Mesothelial cell of epicardium (in vitro differentiated cells): Measurements from ENCODE around the gene SIGLEC7. TPM values are rescaled to one million over a fixed set of nuclear protein-coding genes. Genes with fewer than 3 reads are reported as not detected.

Experiments used
- DNase-seq, 2 experiments: peaks; one replicate each; pipeline ENCODE4 v3.0.0; 2021; ENCODE audit warnings: low spot score in 2 of 2; ENCODE audit not compliant: unreplicated experiment in 2 of 2
- H3K27ac Mint-ChIP-seq: 2 replicates; pipeline ENCODE4 v1.8.0; 2021; ENCODE audit warnings: mixed read lengths
- H3K27me3 Mint-ChIP-seq: 2 replicates; pipeline ENCODE4 v1.8.0; 2021; ENCODE audit warnings: low read depth, mixed read lengths
- H3K36me3 Mint-ChIP-seq: 2 replicates; pipeline ENCODE4 v1.8.0; 2021; ENCODE audit warnings: mixed read lengths
- H3K4me1 Mint-ChIP-seq: 2 replicates; pipeline ENCODE4 v1.8.0; 2021; ENCODE audit warnings: mixed read lengths
- H3K4me3 Mint-ChIP-seq: 2 replicates; pipeline ENCODE4 v1.8.0; 2021; ENCODE audit warnings: mild to moderate bottlenecking, moderate library complexity, mixed read lengths
- H3K9me3 Mint-ChIP-seq: 2 replicates; pipeline ENCODE4 v1.8.0; 2021; ENCODE audit warnings: mixed read lengths
- total RNA-seq: library from RNA; stranded (reverse); gene quantifications from 3 replicates; pipeline ENCODE4 v1.2.1, GENCODE V29; 2021
- TF ChIP-seq, protein P1 (sequence below): fragments of 200-600 bp; sonication (generic); IDR thresholded peaks from one replicate; pipeline ENCODE4 v1.5.0; 2021; ENCODE audit warnings: antibody characterized with exemption; ENCODE audit not compliant: unreplicated experiment

SIGLEC7 gene
- total RNA-seq, 1 donor from 2014 or later, result not detected

DNA sequence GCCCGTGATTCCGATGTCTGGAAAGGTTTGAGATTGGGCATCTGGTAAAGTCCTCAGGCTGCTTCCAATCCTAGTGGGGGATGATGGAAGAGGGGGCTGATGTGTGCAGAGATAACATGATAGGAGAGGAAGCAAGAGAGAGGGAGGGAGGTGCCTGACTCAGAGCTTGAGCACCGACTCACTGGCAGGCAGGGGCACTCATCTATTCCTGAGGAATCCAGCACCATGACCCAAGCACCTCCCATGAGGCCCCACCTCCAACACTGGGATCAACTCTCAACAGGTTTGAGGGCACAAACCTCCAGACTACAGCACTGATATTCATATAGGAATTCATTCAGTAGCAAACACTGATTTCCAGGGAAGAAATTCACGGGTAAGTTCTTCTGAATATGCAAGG, 23.0 kb upstream of the SIGLEC7 start:
- Mint-ChIP-seq H3K4me1 (no peaks in the 10 kb centered on the region), H3K9me3 (no peaks in the 10 kb centered on the region), H3K27me3 (peaks cover 46% of the 10 kb centered on the region), H3K36me3 (no peaks in the 10 kb centered on the region), H3K4me3 (no peak overlapping the region), H3K27ac (no peak overlapping the region)
- no peak for DNase-seq
- TF ChIP-seq, protein P1, sequence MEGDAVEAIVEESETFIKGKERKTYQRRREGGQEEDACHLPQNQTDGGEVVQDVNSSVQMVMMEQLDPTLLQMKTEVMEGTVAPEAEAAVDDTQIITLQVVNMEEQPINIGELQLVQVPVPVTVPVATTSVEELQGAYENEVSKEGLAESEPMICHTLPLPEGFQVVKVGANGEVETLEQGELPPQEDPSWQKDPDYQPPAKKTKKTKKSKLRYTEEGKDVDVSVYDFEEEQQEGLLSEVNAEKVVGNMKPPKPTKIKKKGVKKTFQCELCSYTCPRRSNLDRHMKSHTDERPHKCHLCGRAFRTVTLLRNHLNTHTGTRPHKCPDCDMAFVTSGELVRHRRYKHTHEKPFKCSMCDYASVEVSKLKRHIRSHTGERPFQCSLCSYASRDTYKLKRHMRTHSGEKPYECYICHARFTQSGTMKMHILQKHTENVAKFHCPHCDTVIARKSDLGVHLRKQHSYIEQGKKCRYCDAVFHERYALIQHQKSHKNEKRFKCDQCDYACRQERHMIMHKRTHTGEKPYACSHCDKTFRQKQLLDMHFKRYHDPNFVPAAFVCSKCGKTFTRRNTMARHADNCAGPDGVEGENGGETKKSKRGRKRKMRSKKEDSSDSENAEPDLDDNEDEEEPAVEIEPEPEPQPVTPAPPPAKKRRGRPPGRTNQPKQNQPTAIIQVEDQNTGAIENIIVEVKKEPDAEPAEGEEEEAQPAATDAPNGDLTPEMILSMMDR, result no peak

DNA sequence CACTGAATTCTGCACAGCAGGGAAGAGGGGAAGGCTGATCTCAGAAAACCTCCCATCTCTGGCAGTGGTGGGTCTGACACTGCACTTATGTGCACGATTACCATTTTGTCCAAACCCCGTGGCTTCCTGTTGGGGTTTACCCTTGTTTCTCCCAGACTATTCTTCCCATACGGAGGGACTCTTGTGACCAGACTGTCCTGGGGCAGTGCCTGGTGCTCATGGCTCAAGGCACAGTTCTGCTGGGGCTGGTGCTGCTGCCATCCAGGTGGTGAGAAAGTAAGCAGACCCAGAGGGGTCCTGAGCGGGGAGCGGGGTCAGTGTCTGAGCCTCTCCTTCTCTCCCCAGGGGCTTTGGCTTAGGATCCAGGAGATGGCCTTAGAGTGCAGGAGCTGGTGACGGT, 22.5 kb upstream of the SIGLEC7 start:
- DNase-seq, result no peak
- TF ChIP-seq, protein P1, result no peak
- Mint-ChIP-seq H3K27ac (no peak overlapping the region), H3K27me3 (peaks cover 46% of the 10 kb centered on the region), H3K9me3 (no peaks in the 10 kb centered on the region), H3K4me1 (no peaks in the 10 kb centered on the region), H3K36me3 (no peaks in the 10 kb centered on the region), H3K4me3 (no peak overlapping the region)

GRCh38 chr19:51120160-51120559, 21.9 kb upstream of the SIGLEC7 start:
- Mint-ChIP-seq H3K36me3 (no peaks in the 10 kb centered on the region), H3K27ac (no peak overlapping the region)

GRCh38 chr19:51121257-51121656, 20.8 kb upstream of the SIGLEC7 start:
- Mint-ChIP-seq H3K4me1 (no peaks in the 10 kb centered on the region), H3K4me3 (no peak overlapping the region), H3K27ac (no peak overlapping the region), H3K9me3 (no peaks in the 10 kb centered on the region), H3K36me3 (no peaks in the 10 kb centered on the region), H3K27me3 (peaks cover 33% of the 10 kb centered on the region)
- TF ChIP-seq, protein P1, result no peak
- no peak for DNase-seq

More at GRCh38 chr19:51120160-51120559, 21.9 kb upstream of the SIGLEC7 start:
- H3K27me3 Mint-ChIP-seq, result peaks cover 42% of the 10 kb centered on the region
- no peak for DNase-seq
- TF ChIP-seq, protein P1, result no peak
- H3K4me3 Mint-ChIP-seq, result no peak overlapping the region
- H3K4me1 Mint-ChIP-seq, result no peaks in the 10 kb centered on the region
- H3K9me3 Mint-ChIP-seq, result no peaks in the 10 kb centered on the region

DNA sequence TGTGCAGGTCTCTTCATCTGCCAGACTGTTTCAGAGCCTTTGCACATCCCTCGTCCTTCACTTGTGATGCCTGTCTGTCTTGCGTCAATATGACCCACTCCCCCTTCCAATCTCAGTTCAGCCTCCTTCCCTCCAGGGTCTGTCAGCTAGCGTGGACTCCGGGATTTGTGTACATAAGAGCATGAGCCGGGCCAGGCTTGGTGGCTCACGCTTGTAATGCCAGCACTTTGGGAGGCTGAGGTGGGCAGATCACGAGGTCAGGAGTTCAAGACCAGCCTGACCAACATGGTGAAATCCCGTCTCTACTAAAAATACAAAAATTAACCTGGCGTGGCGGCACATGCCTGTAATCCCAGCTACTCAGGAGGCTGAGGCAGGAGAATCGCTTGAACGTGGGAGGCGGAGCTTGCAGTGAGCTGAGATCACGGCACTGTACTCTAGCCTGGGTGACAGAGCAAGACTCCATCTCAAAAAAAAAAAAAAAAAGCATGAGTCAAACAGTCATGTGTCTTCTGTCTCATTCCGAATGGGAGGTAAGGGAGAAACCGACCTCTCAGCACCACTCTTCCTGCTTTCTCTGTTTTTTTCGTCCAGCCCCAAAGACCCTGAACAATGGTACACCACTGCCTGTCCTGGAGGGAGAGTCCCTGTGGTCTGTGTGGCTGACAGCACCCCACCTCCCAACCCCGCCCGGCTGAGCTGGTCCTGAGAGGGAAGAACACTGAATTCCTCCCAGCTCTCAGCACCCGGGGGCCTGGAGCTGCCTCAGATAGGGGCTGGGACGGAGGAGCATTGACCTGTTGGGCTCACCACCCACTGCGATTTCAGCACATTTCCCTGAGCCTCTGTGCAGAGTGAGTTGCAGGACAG, 19.8 kb upstream of the SIGLEC7 start:
- TF ChIP-seq, protein P1, result no peak
- no peak for DNase-seq
- Mint-ChIP-seq H3K4me3 (no peak overlapping the region), H3K9me3 (no peaks in the 10 kb centered on the region), H3K4me1 (no peaks in the 10 kb centered on the region), H3K27me3 (peaks cover 33% of the 10 kb centered on the region), H3K36me3 (no peaks in the 10 kb centered on the region), H3K27ac (no peak overlapping the region)
